GM19324 (cell line): ENCODE data around the gene RNF41.
"Not testable (repeated sequence)": the region's sequence is repeated elsewhere in the genome, so short reads cannot be mapped to it uniquely, and the experiment has no call there.

Source experiments
- ATAC-seq: cut with Tn5 transposase; IDR thresholded peaks from one replicate; pipeline ENCODE4 v1.9.1; 2021; ENCODE audit warnings: mild to moderate bottlenecking, moderate library complexity; ENCODE audit not compliant: unreplicated experiment, low FRiP score

RNF41 gene

DNA sequence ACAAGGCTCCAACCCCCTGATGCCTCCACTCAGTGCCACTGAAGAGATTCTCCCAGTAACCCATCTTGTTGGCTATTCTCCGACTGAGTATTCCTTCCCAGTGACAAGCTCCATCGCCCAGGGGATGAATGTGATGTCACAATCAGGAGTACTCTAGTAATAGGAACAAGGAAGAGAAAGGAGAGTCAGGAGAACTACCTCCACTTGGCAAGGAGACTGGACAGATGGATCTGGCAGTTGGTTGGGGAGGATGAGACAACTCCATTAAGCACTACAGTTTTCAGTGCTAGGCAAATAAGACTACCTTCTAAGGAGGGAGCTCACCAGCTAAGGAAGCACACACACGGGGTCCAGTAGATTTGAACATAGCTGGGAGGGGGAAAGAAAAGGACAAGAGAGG is 5.3 kb downstream of the RNF41 start:
- no peak for ATAC-seq

DNA sequence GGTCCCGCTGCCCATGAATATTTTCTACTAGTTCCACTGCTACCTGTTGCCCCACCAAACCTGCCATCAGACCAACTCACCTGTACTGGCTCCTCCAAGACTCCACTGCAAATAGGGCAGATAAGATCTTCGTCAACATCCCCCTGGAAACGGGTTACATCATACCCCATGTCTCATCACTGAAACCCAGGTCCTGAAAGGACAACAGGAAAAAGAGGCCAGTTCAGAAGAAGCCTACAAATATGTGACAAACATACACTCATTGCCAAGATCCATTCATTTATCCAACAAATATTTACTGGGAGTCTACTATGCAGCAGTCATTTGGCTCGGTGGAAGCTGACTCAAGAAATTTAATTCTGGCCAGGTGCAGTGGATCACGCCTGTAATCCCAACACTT is 7.8 kb downstream of the RNF41 start:
- ATAC-seq = no peak

DNA sequence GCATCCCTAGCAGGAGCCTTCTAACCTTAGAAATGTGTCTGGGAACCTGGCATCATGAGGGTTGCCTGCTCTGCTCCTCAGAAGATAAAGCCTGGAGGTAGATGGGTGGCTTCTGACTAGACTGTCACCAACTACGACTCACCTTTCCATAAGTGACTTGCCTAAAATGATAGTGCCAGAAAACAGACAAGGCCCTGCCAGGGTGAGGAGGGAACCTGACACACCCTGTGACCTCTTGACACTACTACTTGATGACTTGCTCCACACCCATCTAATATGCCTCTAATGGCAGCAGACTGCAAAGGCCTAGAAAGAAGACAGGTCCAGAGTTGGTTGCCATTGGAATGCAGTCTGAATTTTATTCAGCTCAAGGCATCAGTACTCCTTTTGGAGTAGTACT is 9.4 kb downstream of the RNF41 start:
- no peak for ATAC-seq

DNA sequence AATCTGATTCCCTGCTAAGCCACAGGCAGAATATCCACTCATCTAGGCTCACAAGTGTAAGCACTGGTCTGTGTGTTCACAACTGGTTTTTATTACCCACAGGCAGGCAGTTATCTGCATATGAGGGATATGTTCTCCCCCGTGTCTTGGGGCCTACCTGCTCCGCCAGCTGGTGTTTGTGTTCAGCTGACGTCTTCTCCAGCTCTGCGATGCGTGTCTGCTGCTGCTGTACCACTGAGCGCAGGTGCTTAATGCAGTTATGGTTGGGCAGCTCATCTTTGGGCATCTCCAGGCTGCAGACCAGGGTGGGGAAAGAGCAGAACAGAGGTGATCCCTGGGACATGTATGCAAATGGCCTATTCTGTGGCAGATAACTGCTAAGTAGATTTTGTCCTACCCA is 13.7 kb downstream of the RNF41 start:
- ATAC-seq = no peak

DNA sequence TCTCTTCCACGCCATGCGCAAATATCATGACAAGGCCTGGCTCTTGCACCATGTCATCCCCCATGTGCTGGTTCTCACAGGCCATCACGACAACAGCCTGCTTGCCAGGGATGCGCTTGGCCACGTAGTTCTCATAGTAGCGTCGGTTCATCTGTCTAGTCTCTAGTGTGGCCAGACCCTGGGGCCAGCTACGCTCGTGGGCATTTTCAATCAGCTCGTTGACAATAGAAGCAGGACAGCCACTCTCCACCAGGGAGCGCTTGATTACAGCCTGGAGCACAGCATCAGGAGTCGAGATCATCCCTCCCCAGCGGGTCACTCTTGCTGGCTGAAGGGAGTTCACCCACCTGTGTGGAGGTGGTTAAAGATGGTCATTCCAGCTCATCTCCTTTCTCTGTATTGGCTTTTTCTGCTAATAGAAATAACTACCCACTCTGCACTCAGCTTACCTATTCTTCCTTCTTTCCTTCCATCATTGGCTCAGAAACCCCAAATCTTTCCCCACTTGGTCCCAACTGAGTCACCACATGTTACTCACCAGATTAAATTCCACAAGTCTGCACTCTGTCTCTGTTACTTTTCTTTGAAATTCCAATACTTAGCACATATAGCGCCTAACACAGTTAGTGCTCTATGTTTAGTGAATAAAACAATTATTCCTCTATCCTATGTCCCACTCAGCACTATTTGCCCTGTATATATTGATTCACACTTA is 15.1 kb downstream of the RNF41 start:
- no peak for ATAC-seq

DNA sequence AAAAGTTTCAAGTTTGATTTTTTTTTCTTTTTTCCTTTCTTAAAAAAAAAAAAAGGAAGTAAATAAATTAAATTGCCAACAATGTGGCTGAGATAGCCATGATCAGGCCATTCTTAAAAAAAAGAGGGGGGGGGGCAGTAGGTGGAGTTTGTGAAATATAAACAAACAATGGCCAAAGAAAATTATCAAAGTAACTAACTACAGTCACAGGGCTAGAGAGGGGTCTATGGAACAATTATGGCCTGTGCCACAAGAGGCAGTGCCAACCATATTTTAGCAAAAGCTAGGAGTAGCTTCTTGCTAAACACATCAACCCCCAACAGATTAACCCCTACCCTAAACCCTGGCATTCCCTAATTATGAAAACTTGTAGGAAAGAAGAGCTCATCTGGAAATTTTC is 16.3 kb downstream of the RNF41 start:
- no peak for ATAC-seq

DNA sequence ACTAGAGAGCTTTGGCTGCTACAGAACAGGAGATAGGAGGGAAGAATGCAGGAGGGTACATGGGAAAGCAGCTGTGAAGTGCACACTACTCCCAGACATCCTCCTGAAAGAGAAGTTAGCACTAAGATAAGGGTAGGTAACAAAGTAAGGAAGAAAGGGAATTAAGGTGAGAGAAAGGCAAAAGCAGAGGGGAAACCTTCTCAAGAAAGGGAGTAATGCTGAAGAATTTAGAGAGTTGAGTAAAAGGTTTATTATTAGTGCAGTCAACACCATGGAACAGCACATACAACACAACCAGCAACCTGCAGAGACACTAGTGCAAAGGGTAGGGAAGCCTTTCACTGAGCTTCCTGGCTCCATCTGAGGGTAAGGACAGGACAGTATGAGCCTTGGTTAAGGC is 17.4 kb downstream of the RNF41 start:
- ATAC-seq = no peak

DNA sequence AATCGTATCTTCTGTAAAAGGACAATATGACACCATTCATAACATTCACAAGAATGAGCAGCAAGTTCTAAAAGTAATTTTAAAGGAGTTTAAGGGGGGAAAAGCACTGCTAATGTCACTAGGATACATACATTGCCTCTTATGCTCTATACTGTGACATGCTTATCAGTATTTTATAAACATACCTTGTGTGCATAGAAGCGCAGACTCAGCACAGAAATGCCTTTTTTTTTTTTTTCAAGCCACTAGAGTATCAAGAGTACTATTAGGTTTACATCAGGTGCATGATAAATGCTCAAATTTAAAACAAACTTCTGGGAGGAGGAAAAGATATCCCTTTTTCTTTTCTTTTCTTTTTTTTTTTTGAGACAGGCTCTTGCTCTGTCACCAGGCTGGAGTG is 18.9 kb downstream of the RNF41 start:
- no peak for ATAC-seq

DNA sequence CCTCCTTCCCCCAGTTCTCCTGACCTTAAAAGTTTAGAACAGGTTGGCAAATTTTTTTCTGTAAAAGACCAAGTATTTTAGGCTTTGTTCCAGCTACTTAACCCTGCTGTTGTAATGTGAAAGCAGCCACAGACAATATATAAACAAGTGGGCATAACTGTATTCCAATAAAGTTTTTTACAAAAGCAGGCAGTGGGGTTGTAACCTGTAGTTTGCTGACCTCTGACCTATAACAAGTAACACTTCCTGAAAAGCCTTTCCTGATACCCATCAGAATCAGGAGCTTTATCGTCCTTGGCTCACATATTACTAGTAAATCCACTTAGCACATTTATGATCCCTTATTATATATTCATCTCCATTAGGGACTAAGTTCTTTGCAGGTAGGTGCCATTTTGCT is 19.4 kb downstream of the RNF41 start:
- no peak for ATAC-seq

DNA sequence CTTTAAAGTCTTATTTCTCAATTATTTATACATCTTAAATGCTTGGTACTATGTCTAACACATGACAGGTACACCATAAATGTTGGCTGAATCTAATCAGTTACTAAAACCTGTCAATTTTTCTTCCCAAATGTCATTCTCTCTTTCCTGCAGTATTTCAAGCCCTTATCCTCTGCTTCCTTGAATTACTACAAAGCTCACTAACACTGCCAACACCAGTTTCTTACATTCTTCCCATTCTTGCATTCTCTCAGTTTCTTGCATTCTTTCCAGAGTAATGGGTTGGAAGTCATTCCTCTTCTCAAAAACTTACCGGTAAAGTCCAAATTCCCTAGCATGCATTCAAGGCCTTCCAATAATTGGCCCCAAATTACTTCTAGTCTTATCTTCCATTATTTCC is 22.9 kb downstream of the RNF41 start:
- no peak for ATAC-seq

DNA sequence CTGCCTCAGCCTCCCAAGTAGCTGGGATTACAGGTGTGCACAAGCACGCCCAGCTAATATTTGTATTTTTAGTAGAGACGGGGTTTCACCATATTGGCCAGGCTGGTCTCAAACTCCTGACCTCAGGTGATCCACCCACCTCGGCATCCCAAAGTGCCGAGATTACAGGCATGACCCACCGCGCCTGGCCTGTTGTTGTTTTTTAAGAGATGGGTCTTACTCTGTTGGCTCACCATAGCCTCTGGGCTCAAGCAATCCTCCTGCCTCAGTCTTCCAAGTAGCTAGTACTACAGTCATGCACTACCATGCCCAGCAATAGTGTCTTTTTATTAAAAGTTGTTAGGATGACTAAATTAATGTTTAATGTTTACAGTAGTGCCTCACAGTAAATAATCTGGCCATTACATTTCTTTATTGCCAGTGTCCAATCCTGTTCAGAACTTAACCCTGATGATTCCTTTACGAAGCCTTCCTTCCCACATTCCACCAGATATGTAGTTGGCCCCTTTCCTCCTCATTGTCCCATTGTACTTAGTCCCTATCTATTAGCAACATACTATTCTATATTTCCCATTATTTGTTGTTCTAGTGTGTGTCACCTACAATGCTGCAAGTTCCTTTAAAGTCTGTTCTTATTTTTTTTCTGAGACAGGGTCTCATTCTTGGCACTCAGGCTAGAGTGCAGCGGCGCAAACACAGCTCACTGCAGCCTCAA is 23.6 kb downstream of the RNF41 start:
- ATAC-seq = no peak

DNA sequence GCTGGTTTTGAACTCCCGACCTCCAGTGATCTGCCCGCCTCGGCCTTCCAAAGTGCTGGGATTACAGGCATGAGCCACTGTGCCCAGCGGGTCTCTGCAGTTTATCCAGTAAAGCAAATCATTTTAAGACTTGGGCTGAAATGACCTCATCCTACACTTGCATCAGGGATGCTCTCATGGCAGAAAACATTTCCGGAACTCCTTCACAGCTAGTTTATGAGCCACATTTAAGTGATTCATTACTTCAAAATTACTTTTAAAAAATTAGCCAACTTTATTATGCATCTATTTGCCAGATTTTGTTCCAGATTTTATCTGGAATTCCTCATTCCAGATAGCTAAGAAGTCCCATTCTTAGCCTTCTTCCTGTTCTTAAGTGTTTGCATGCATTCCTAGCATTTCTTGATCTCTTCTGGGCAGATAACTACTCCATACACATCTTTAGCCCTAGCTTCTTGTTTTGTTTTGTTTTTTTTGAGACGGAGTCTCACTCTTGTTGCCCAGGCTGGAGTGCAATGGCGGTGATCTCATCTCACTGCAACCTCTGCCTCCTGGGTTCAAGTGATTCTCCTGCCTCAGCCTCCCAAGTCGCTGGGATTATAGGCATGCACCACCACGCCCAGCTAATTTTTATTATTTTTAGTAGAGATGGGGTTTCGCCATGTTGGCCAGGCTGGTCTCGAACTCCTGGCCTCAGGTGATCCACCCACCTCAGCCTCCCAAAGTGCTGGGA is 24.7 kb downstream of the RNF41 start:
- not testable (repeated sequence) for ATAC-seq

DNA sequence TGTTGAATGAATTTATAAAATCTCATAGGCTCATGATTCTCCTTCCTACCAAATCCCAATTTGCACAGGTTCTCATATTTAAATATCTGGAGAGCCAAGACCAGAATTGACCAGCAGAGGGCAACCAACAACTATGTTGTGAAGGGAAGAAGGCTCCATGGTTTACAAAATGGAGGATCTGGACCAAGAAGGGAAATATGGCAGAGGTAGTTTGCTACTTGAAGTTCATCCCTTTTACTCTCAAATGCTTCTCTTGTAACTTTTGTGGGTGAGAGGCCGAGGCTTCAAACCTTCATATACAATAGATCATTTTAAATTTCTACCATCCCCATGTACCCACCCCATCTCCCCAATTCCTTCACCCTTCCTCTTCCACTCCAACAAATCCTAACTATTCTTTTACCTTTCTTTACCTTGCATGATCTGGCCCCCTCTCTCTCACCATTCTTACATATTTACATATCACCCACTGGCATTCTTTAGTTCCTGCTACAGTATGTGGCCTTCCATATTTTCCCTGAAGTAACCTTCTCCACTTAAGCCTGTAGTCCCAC is 28.6 kb downstream of the RNF41 start:
- ATAC-seq = no peak

DNA sequence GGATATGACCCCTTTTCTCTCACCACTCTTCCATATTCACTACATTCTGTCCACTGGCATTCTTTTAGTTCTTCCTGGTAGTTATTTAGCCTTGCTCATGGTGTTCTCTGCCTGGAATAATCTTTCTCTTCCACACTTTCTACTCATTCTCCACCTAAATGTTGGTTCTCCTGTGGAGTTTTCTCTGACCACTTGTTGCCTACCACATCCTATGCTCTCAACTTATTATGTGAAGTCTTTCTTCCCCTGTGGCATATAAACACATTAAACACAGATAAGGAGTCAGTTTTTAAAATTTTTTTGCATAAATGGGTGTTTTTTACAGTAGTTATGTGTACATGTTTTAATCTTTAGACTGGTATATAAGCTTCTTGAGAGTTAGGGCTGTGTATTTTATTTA is 29.1 kb downstream of the RNF41 start:
- ATAC-seq = no peak

DNA sequence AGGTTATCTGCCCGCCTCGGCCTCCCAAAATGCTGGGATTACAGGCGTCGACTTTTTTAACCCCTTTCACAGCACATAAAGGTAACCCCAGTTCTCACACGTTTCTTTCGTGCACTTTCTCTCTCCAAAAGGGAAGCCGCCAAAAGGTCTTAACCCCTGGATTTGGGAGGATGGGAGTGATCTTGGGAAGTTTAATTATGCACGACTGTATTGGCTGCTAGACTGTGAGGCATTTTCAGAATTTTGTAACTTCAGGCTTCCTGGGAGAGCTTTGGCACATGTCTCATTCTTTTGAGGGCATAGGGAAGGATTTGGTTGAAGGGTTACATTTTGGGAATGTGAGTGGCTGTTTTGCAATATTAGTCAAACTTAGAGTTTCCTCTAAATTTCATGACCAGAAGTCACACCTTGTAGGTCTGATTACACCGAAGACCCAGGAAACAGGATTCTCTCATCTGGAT is 31.0 kb downstream of the RNF41 start:
- no peak for ATAC-seq

DNA sequence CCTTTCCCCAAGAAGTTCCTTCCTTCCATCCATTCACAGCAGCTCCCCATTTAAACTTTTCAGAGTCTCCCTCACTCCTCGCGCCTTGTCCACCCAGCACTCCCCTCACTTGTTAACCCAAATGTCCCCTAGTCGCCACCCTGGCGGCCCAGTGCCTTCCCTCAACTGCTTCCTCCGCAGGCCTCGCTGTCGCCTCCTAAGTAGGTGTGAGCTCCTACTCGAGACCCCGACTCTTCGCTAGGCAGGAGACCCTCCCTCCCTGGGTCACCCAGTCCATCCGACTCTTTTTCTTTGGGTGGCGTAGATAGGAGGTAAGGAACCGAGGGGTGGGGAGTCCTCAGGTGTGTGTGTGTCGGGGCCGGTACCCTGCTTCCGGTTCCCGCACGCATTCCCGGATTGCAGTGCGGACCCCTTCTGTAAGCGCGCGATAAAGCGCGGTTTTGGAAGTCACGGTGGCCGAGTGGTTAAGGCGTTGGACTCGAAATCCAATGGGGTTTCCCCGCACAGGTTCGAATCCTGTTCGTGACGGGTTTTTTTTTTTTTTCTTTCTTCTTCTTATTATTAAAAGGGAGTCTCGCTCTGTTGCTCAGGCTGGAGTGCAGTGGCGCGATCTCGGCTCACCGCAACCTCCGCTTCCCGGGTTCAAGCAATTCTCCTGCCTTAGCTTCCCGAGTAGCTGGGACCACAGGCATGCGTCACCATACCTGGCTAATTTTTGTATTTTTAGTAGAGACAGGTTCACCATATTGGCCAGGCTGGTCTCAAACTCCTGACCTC is 31.6 kb downstream of the RNF41 start:
- no peak for ATAC-seq

DNA sequence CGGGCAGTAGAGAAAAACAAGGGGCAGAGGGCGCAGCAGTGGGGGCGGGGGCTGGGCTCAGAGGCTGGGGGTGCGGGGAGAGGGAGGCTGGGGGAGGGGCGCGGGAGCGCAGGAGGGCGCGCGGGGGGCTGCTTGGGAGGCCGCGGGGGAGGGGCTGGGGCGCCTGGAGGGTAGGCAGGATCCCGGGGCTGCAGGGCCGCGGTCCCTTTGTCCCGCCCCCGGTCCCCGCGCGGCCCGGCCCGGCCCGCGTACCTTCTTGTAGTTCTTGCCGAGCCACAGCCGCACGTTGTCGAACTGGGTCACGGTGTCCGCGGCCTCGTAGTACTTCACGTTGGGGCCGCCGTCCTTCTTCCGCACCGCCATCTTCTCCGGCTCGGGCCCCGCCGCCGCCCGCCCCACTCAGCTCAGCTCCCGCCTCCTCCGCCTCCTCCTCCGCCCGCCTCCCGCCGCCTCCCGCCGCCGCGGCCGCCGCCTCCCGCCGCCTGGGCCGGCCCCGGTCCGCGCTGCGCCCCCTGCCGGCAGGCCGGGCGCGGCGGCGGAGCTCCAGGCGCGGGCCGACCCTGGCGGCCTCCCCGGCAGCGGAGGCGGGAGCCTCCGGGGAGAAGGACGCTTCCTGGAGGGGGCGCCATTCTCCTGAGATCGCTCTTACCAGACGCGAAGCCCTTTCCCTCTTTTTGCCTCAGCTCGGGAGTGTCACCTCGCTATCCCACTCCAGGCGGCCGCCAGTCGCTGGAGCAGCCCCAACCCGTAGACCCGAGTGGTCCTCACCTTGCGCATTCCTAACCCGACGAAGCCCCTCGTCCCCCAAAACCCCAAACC is 32.4 kb downstream of the RNF41 start, which contains the start of gene SMARCC2:
Gene SMARCC2, minus strand, starts transcription at position 385 of the 819 bp plus-strand sequence. Its CDS starts 22 bp downstream, at position 363.
- peak; percentile 80 for ATAC-seq

DNA sequence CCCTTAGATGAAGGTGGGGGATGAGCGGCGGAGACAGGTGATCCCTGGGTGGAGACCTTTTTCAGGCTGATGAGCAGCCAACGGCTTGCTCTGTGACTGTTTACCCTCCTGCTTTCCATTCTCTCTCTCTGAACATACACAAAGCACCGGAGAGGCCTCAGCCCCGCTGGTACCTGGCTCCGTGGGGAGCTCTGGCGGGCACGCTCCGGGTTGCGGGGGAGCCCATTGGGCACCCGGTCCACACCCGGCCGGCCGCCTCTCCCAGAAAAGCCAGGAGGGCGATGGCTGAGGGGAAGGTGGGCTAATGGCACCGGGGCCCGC is 33.0 kb downstream of the RNF41 start:
- ATAC-seq = no peak

DNA sequence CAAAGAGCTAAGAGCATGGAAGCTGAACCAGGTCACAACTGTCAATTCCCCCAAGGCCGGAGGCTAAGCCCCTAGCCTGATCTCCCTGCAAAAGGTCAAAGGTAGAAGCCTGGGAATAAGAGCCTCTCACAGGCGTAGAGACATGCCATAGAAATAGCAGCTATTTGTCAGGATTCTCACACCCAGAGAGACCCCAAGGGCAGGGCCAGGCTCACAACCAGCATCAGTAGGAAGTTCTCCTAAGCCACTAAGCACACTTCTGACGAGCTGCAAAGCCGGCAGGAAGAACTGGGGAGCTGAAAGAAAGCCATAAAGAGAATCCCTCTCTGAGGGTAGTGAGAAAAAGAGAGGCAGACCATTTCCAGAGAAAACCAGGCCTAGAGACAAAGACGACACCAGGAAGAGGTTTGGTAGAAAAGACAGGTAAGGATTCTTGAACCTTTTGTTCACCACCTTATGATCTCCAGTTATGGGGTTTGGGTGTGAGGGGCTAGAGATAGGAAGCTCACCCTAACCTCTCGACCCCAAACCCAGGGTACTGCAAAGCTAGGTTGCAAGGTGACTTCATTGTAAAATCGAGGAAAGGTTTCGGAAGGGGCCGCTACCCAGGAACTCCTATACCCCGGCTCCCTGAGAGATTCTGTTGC is 33.5 kb downstream of the RNF41 start:
- ATAC-seq = no peak
